ENCODE data around the gene SETBP1.

Gene SETBP1

GRCh38 chr18:44915661-44916060 lies 235.0 kb downstream of the SETBP1 start:
- DNase-seq (ENCODE audit: insufficient read length, low spot score) (no peak), FAIRE-seq (no peak)
- TF ChIP-seq CTCF (IDR thresholded peaks at IDR 0.05; ENCODE audit: insufficient read depth, missing control alignments) = no peak

- FAIRE-seq (no peak), DNase-seq (ENCODE audit: insufficient read length, low spot score) (no peak)
- no peak for TF ChIP-seq CTCF (IDR thresholded peaks at IDR 0.05; ENCODE audit: insufficient read depth, missing control alignments)
These were observed 235.9 kb downstream of the SETBP1 start for GRCh38 chr18:44916429-44917207.

DNA sequence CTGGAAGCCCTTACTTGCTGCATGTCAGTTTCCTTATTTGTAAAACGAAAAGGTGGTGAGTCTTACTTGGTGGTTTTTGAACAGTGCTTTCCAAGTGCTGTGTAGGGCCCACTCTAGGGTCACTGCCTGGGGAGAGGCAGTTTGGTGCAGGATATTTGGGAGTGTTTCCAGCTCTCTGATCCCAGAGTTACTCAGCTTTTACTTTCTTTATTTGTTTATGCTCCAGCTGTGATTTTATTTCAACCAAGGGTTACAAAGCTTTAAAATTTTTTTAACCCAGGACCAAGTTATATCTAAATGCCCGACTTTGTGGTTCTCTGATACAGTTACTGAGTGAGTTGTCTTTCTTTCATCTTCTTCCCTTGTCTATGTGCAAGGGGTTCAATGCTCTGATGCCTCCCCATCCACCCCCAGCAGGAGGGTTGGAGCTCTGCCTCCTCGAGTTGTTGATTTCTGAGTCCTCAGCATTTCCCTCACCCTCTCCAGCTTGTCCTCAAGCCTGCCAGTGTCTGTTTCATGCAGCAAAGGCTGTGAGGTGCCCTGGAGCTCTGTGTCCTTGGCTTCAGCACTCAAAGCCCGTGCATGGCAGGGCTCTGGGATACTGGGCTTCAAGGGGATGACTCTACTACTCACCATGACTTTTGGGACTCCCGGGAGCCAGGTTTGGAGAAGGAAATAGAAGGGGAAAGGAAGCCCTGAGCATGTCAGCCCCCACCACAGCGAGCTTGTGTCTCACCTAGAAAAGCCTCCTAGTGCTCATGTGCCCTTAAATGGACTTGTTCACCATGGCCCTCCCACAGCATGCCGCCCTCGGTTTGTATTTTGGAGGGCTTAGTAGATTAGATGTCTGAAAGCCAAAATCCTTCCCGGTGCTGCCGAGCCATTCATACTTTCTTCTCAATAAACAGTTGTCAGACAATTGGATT lies 236.8 kb downstream of the SETBP1 start:
- no peak for FAIRE-seq

DNA sequence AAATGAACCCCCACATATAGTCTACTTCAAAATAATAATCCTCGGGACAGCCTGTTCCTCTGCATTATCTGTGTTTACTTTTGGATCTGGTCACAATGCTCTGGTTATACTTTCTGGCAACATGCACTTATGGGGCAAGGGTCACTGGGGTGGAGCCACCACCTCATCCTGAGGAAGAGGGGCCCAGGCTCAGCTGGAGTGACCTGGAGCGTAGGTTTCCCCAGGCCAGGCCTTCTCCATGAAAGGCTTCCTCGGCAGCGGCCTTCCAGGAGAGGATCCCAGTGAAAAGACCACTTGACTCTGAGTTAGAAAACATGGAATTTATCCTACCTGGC lies 237.4 kb downstream of the SETBP1 start:
- TF ChIP-seq CTCF (IDR thresholded peaks at IDR 0.05; ENCODE audit: insufficient read depth, missing control alignments) = no peak
- DNase-seq (ENCODE audit: insufficient read length, low spot score) (no peak), FAIRE-seq (no peak)

More for the DNA sequence above, 236.8 kb downstream of the SETBP1 start:
- DNase-seq (ENCODE audit: insufficient read length, low spot score) = no peak
- no peak for TF ChIP-seq CTCF (IDR thresholded peaks at IDR 0.05; ENCODE audit: insufficient read depth, missing control alignments)

GRCh38 chr18:44920441-44920840 lies 239.8 kb downstream of the SETBP1 start:
- FAIRE-seq = no peak
- no peak for TF ChIP-seq CTCF (IDR thresholded peaks at IDR 0.05; ENCODE audit: insufficient read depth, missing control alignments)
- no peak for DNase-seq (ENCODE audit: insufficient read length, low spot score)

GRCh38 chr18:44921974-44922373 lies 241.3 kb downstream of the SETBP1 start:
- DNase-seq (ENCODE audit: insufficient read length, low spot score) = no peak

More at GRCh38 chr18:44921974-44922373, 241.3 kb downstream of the SETBP1 start:
- no peak for FAIRE-seq
- no peak for TF ChIP-seq CTCF (IDR thresholded peaks at IDR 0.05; ENCODE audit: insufficient read depth, missing control alignments)
